HepG2 (cell line): Measurements from ENCODE around the gene ABHD3. TPM values are rescaled to one million over a fixed set of nuclear protein-coding genes. Genes with fewer than 3 reads are reported as not detected.

ENCODE experiments used
- ATAC-seq: fragments of 200-7000 bp; cut with Tn5 transposase; 3 replicates; pipeline ENCODE4 v1.9.1; 2020; ENCODE audit warnings: mild to moderate bottlenecking, moderate library complexity
- BruUV-seq: library from RNA; stranded (reverse); fragments of 400-500 nt; replicated peaks from 2 replicates; lab custom pipeline; 2021; lab: Mats Ljungman, UMichigan
- CTCF ChIA-PET: fragments of 300-600 bp; formaldehyde crosslinking; extraction: SDS; loops from one replicate; lab custom pipeline; 2021; ENCODE audit warnings: low total read pairs, inconsistent platforms, low intra/inter-chr PET ratio; lab: Yijun Ruan, JAX
- POLR2A ChIA-PET: fragments of 350-600 bp; sonication (Branson Sonifier 250); formaldehyde crosslinking; loops from one replicate; lab custom pipeline; 2020; ENCODE audit warnings: antibody characterized with exemption, inconsistent platforms; lab: Yijun Ruan, JAX
- DNase-seq: peaks from one replicate; pipeline ENCODE4 v3.0.0-alpha.2; 2015; ENCODE audit warnings: low spot score
- FAIRE-seq: peaks from 3 replicates; lab custom pipeline; 2011; peaks lifted over from hg19 to GRCh38; lab: Jason Lieb, UNC
- H2AFZ ChIP-seq: one replicate; pipeline ENCODE4 v1.6.1; 2011; ENCODE audit warnings: low read length, inconsistent platforms
- H3K27ac ChIP-seq: fragments of 300-600 bp; 3 replicates; pipeline ENCODE4 v1.8.0; 2011; ENCODE audit warnings: mixed run types, mild to moderate bottlenecking, mixed read lengths, low read length, inconsistent platforms; ENCODE audit not compliant: insufficient read depth; ENCODE audit errors: extremely low read length
- H3K27me3 ChIP-seq, 2 experiments: fragments of 200-600 bp in 1 of 2; 2 replicates in 1 of 2; 3 replicates in 1 of 2; pipeline versions ENCODE4 v1.6.0 to v1.8.0; 2011; ENCODE audit warnings: low read length in 2 of 2, mild to moderate bottlenecking in 2 of 2, moderate library complexity in 2 of 2, inconsistent platforms in 1 of 2; ENCODE audit not compliant: insufficient read depth in 2 of 2, control insufficient read depth in 1 of 2
- H3K36me3 ChIP-seq, 2 experiments: fragments of 200-600 bp in 1 of 2; replicated peaks in 1 of 2; 2 replicates in 1 of 2; 3 replicates in 1 of 2; pipeline versions ENCODE4 v1.5.1 to v1.8.0; 2011; ENCODE audit warnings: low read length in 2 of 2, inconsistent platforms in 1 of 2; ENCODE audit not compliant: insufficient read depth in 2 of 2, control insufficient read depth in 1 of 2
- H3K4me1 ChIP-seq: 2 replicates; pipeline ENCODE4 v1.5.1; 2012; ENCODE audit warnings: low read length, inconsistent platforms; ENCODE audit not compliant: insufficient read depth
- H3K4me2 ChIP-seq: 2 replicates; pipeline ENCODE4 v1.6.0; 2011; ENCODE audit warnings: low read depth, low read length, inconsistent platforms
- H3K4me3 ChIP-seq, 3 experiments: fragments of 200-600 bp in 1 of 3; sonication (generic), shearing (Covaris generic) in 1 of 3; replicated peaks in 1 of 3; 2 replicates each; pipeline ENCODE4 v1.5.1; 2011 to 2016; ENCODE audit warnings: low read length in 3 of 3, inconsistent platforms in 2 of 3, low read depth in 2 of 3, mild to moderate bottlenecking in 2 of 3, control low read depth in 1 of 3, mixed read lengths in 1 of 3; ENCODE audit not compliant: insufficient read depth in 1 of 3
- H3K79me2 ChIP-seq: one replicate; pipeline ENCODE4 v1.6.1; 2011; ENCODE audit warnings: low read length, inconsistent platforms; ENCODE audit not compliant: insufficient read depth
- H3K9ac ChIP-seq: 2 replicates; pipeline ENCODE4 v1.6.0; 2011; ENCODE audit warnings: mild to moderate bottlenecking, low read depth, low read length, inconsistent platforms; ENCODE audit not compliant: insufficient read depth
- H3K9me3 ChIP-seq: 2 replicates; pipeline ENCODE4 v1.5.1; 2012; ENCODE audit warnings: mild to moderate bottlenecking, low read length
- H4K20me1 ChIP-seq: 2 replicates; pipeline ENCODE4 v1.6.0; 2011; ENCODE audit warnings: inconsistent platforms, mild to moderate bottlenecking, low read length, moderate library complexity; ENCODE audit not compliant: insufficient read depth
- ELF1 ChIP-seq: sonication (generic); formaldehyde crosslinking; IDR thresholded peaks from 2 replicates; pipeline ENCODE4 v1.4.0; 2020; ENCODE audit warnings: missing genetic modification reagents
- FOSL1 ChIP-seq: sonication (generic); formaldehyde crosslinking; IDR thresholded peaks from 2 replicates; pipeline ENCODE4 v1.9.0; 2021; ENCODE audit warnings: missing genetic modification reagents, borderline replicate concordance
- MLX ChIP-seq: IDR thresholded peaks from 2 replicates; pipeline ENCODE4 v1.6.1; 2016
- MXD4 ChIP-seq: IDR thresholded peaks from 2 replicates; pipeline ENCODE4 v1.6.1; 2016; ENCODE audit warnings: mild to moderate bottlenecking, missing biosample characterization, missing genetic modification reagents
- PHF21A ChIP-seq: sonication (generic); formaldehyde crosslinking; IDR thresholded peaks from 2 replicates; pipeline ENCODE4 v1.5.0; 2020; ENCODE audit warnings: mild to moderate bottlenecking, missing genetic modification reagents
- PHF8 ChIP-seq: sonication (generic); formaldehyde crosslinking; IDR thresholded peaks from 2 replicates; pipeline ENCODE4 v1.5.0; 2020; ENCODE audit warnings: missing genetic modification reagents
- RAD21 ChIP-seq: fragments of 450-650 bp; formaldehyde crosslinking; IDR thresholded peaks from 2 replicates; pipeline ENCODE4 v1.5.0; 2020; ENCODE audit warnings: mild to moderate bottlenecking
- SOX6 ChIP-seq, 2 experiments: fragments of 450-650 bp in 1 of 2; sonication (generic) in 1 of 2; formaldehyde crosslinking in 1 of 2; IDR thresholded peaks; 2 replicates each; pipeline versions ENCODE4 v1.4.0 to v1.6.1; 2017 to 2020; ENCODE audit warnings: antibody characterized with exemption in 1 of 2, mild to moderate bottlenecking in 1 of 2, missing genetic modification reagents in 1 of 2
- SP5 ChIP-seq: IDR thresholded peaks from 2 replicates; pipeline ENCODE4 v1.6.1; 2016; ENCODE audit warnings: low read depth, borderline replicate concordance
- TMF1 ChIP-seq: sonication (generic); formaldehyde crosslinking; IDR thresholded peaks from 2 replicates; pipeline ENCODE4 v1.8.1; 2022; ENCODE audit warnings: low read depth, missing genetic modification reagents
- WIZ ChIP-seq: sonication (generic); formaldehyde crosslinking; IDR thresholded peaks from 2 replicates; pipeline ENCODE4 v1.5.1; 2020; ENCODE audit warnings: mild to moderate bottlenecking, missing genetic modification reagents
- XRCC5 ChIP-seq: fragments of 200-400 bp; formaldehyde crosslinking; optimal IDR thresholded peaks from 2 replicates; pipeline ENCODE3; 2017; ENCODE audit warnings: mild to moderate bottlenecking, low read length
- ZBTB7B ChIP-seq: sonication (generic); formaldehyde crosslinking; IDR thresholded peaks from 2 replicates; pipeline ENCODE4 v1.4.0; 2020; ENCODE audit warnings: missing genetic modification reagents
- ZFP90 ChIP-seq: sonication (generic); formaldehyde crosslinking; IDR thresholded peaks from 2 replicates; pipeline ENCODE4 v1.8.0; 2022; ENCODE audit warnings: missing genetic modification reagents, mild to moderate bottlenecking, inconsistent platforms, borderline replicate concordance
- ZFX ChIP-seq: sonication (generic); formaldehyde crosslinking; IDR thresholded peaks from 2 replicates; pipeline ENCODE4 v1.4.0; 2020; ENCODE audit warnings: mild to moderate bottlenecking, low read depth, missing genetic modification reagents, moderate library complexity
- ZNF383 ChIP-seq: sonication (generic); formaldehyde crosslinking; IDR thresholded peaks from 2 replicates; pipeline ENCODE4 v1.4.0; 2020; ENCODE audit warnings: missing genetic modification reagents, mild to moderate bottlenecking, borderline replicate concordance
- ZNF569 ChIP-seq: sonication (generic); formaldehyde crosslinking; IDR thresholded peaks from 2 replicates; pipeline ENCODE4 v1.5.0; 2020; ENCODE audit warnings: mild to moderate bottlenecking, missing genetic modification reagents, moderate library complexity, borderline replicate concordance
- ZNF703 ChIP-seq: sonication (generic); formaldehyde crosslinking; IDR thresholded peaks from 2 replicates; pipeline ENCODE4 v1.5.1; 2020; ENCODE audit warnings: missing genetic modification reagents, mild to moderate bottlenecking, moderate library complexity, borderline replicate concordance
- ZNF777 ChIP-seq: sonication (generic); formaldehyde crosslinking; IDR thresholded peaks from 2 replicates; pipeline ENCODE4 v1.4.0; 2020; ENCODE audit warnings: missing genetic modification reagents
- WGBS: methylation state at CpG from one replicate; pipeline ENCODE4 v1.1.6; 2017; ENCODE audit warnings: low lambda C conversion rate; 5-methylcytosine and 5-hydroxymethylcytosine counted together
- in situ Hi-C: cut with HindIII; loops from 2 replicates; pipeline ENCODE4 v1.10.0; 2017; ENCODE audit warnings: low pct_unique_long_range_greater_than_20kb; ENCODE audit not compliant: extremely low pct_ligation_motif_present
- intact Hi-C: fragments of 100-400 bp; cut with micrococcal nuclease; formaldehyde crosslinking; loops from one replicate; pipeline ENCODE4 v1.10.0; 2022; ENCODE audit not compliant: unreplicated experiment
- polyA plus RNA-seq, 8 experiments: library from polyadenylated mRNA; depleted of rRNA in 3 of 8; stranded (reverse) in 7 of 8; unstranded in 1 of 8; fragments of >200 nt; fragmentation: Illumina TruSeq in 4 of 8; extraction: Trizol in 4 of 8; gene quantifications; 2 replicates each; pipeline versions ENCODE4 v1.2.1 to v1.2.3, GENCODE V29; 2011 to 2016; ENCODE audit warnings: low read depth in 4 of 8, missing spikeins in 1 of 8, mixed read lengths in 1 of 8; ENCODE audit not compliant: insufficient read depth in 1 of 8
- total RNA-seq, 5 experiments: library from RNA; depleted of rRNA; stranded (reverse); fragments of >200 nt; fragmentation: Illumina TruSeq; extraction: Trizol; gene quantifications; 2 replicates each; pipeline ENCODE4 v1.2.3, GENCODE V29; 2016; ENCODE audit warnings: low read depth in 1 of 5
- TF ChIP-seq, protein P1 (sequence below): IDR thresholded peaks from 2 replicates; pipeline ENCODE4 v1.6.1; 2016; ENCODE audit warnings: low read depth, control low read depth
- TF ChIP-seq, protein P2 (sequence below): sonication (generic); formaldehyde crosslinking; IDR thresholded peaks from 2 replicates; pipeline ENCODE4 v1.5.0; 2020; ENCODE audit warnings: missing genetic modification reagents
- TF ChIP-seq, protein P3 (sequence below): sonication (generic); formaldehyde crosslinking; IDR thresholded peaks from 2 replicates; pipeline ENCODE4 v1.4.0; 2020; ENCODE audit warnings: mild to moderate bottlenecking, missing genetic modification reagents
- TF ChIP-seq, protein P4 (sequence below): sonication (generic); formaldehyde crosslinking; conservative IDR thresholded peaks from 2 replicates; pipeline ENCODE4 v1.4.0; 2020; ENCODE audit warnings: missing genetic modification reagents

Gene ABHD3
- total and polyA plus RNA-seq, 2 of the 13 experiments (the other 11 are each of a cell fraction or from before 2014, with no cell fraction given) = 32.1 to 40.2 TPM

DNA sequence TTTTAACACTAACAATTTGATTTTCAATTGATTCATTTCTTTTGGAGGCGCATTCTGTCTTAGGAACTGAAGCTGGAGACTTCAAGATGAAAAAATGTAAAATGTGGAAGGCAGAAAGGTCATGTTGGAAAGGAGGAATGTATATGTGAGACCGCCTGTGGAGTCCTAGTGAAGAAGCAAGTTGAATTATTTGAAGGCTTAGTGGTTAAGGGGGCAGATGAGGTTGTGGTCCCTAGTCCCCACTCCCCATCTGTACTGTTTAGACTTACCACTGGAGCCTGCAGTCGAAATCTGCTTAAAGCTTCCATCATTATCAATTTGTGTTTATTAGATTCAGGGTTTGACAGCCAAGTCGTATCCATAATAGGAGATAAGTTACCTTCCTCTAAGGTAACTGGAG, 20.6 kb upstream of the ABHD3 start (continued):
- TF ChIP-seq FOSL1 (CRISPR knock-in tag) = no peak
- TF ChIP-seq, protein P1, sequence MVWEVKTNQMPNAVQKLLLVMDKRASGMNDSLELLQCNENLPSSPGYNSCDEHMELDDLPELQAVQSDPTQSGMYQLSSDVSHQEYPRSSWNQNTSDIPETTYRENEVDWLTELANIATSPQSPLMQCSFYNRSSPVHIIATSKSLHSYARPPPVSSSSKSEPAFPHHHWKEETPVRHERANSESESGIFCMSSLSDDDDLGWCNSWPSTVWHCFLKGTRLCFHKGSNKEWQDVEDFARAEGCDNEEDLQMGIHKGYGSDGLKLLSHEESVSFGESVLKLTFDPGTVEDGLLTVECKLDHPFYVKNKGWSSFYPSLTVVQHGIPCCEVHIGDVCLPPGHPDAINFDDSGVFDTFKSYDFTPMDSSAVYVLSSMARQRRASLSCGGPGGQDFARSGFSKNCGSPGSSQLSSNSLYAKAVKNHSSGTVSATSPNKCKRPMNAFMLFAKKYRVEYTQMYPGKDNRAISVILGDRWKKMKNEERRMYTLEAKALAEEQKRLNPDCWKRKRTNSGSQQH = no peak
- TF ChIP-seq PHF8 = no peak
- no peak for TF ChIP-seq ZNF777
- no peak for TF ChIP-seq ZFX (CRISPR knock-in tag)
- TF ChIP-seq XRCC5 = no peak
- no peak for TF ChIP-seq ZNF703 (CRISPR knock-in tag)
- no peak for TF ChIP-seq ZFP90
- TF ChIP-seq WIZ (CRISPR knock-in tag) = no peak
- TF ChIP-seq, protein P2, sequence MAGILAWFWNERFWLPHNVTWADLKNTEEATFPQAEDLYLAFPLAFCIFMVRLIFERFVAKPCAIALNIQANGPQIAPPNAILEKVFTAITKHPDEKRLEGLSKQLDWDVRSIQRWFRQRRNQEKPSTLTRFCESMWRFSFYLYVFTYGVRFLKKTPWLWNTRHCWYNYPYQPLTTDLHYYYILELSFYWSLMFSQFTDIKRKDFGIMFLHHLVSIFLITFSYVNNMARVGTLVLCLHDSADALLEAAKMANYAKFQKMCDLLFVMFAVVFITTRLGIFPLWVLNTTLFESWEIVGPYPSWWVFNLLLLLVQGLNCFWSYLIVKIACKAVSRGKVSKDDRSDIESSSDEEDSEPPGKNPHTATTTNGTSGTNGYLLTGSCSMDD = no peak
- no peak for TF ChIP-seq ELF1 (CRISPR knock-in tag)

- no peak overlapping the region for H3K9ac ChIP-seq
- H3K4me1 ChIP-seq = peaks cover 8% of the 10 kb centered on the region
- WGBS = 75% methylated on average over 2 of the region's 2 CpGs
- H3K4me2 ChIP-seq = no peak overlapping the region
- ChIA-PET CTCF (no interaction called here), POLR2A (no interaction called here)
- H3K79me2 ChIP-seq = no peaks in the 10 kb centered on the region
- no TSS peak for BruUV-seq
- intact Hi-C loops (no loop called here), in situ Hi-C loops (no loop called here)
- no peaks in the 10 kb centered on the region for H3K36me3 ChIP-seq
- no peaks in the 10 kb centered on the region for H3K27me3 ChIP-seq
- H3K9me3 ChIP-seq = no peaks in the 10 kb centered on the region
- DNase-seq (no peak), ATAC-seq (no peak), FAIRE-seq (no peak)
- H4K20me1 ChIP-seq = no peaks in the 10 kb centered on the region
- H3K27ac ChIP-seq = no peak overlapping the region
- no peak overlapping the region for H3K4me3 ChIP-seq
- no peak overlapping the region for H2AFZ ChIP-seq
- TF ChIP-seq TMF1 (CRISPR knock-in tag) (no peak), PHF21A (no peak), ZBTB7B (CRISPR knock-in tag) (no peak), MXD4 (CRISPR knock-in tag) (no peak), ZNF569 (CRISPR knock-in tag) (no peak), ZNF383 (no peak), SOX6 (IDR thresholded peaks at IDR 0.05) (no peak), SOX6 (CRISPR knock-in tag; IDR thresholded peaks at IDR 0.05) (no peak), RAD21 (CRISPR knock-in tag) (no peak), MLX (CRISPR knock-in tag) (no peak), SP5 (no peak)
- TF ChIP-seq, protein P3, sequence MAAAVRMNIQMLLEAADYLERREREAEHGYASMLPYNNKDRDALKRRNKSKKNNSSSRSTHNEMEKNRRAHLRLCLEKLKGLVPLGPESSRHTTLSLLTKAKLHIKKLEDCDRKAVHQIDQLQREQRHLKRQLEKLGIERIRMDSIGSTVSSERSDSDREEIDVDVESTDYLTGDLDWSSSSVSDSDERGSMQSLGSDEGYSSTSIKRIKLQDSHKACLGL (CRISPR knock-in tag) = no peak
- TF ChIP-seq, protein P4, sequence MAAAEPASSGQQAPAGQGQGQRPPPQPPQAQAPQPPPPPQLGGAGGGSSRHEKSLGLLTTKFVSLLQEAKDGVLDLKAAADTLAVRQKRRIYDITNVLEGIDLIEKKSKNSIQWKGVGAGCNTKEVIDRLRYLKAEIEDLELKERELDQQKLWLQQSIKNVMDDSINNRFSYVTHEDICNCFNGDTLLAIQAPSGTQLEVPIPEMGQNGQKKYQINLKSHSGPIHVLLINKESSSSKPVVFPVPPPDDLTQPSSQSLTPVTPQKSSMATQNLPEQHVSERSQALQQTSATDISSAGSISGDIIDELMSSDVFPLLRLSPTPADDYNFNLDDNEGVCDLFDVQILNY = no peak
These were observed 18.1 kb upstream of the ABHD3 start for GRCh38 chr18:21722687-21723086.
